ENCODE data around the gene RUVBL2.

The RUVBL2 gene

DNA sequence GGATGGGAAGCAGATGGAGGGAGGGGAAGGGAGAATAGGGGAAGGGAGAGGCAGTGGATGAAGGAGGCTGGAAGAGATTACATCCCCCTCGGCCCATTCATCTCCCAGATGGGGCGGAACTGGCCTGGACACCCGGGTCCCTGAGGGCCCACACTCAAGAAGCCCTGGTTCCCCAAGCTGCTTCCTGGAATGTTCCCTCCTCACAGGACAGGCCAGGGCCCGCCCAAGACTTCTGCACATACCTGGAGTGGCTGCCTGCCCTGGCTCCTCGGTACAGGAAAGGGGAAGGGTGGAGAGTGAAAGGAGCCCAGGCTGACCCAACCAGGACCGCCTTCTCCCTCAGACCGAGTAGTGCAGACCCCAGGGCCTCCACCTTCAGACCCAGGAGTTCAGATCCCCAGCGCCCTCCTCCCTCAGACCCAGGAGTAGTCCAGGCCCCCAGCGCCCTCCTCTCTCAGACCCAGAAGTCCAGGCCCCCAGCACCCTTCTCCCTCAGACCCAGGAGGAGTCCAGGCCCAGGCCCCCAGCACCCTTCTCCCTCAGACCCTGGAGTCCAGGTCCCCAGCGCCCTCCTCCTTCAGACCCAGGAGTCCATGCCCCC lies 70.4 kb downstream of the RUVBL2 start:
- TF ChIP-seq, protein P1, sequence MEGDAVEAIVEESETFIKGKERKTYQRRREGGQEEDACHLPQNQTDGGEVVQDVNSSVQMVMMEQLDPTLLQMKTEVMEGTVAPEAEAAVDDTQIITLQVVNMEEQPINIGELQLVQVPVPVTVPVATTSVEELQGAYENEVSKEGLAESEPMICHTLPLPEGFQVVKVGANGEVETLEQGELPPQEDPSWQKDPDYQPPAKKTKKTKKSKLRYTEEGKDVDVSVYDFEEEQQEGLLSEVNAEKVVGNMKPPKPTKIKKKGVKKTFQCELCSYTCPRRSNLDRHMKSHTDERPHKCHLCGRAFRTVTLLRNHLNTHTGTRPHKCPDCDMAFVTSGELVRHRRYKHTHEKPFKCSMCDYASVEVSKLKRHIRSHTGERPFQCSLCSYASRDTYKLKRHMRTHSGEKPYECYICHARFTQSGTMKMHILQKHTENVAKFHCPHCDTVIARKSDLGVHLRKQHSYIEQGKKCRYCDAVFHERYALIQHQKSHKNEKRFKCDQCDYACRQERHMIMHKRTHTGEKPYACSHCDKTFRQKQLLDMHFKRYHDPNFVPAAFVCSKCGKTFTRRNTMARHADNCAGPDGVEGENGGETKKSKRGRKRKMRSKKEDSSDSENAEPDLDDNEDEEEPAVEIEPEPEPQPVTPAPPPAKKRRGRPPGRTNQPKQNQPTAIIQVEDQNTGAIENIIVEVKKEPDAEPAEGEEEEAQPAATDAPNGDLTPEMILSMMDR (IDR thresholded peaks at IDR 0.05; ENCODE audit: insufficient read depth, missing control alignments), result no peak
- DNase-seq (ENCODE audit: insufficient read length, low spot score) (peak; percentile 11), FAIRE-seq (no peak)

GRCh38 chr19:49064768-49065611 lies 71.3 kb downstream of the RUVBL2 start, which contains the start of gene NTF4:
TSS of gene NTF4 (minus strand) at chr19:49064818. CDS start at chr19:49061997, 2,821 bp downstream.
- TF ChIP-seq, protein P1 (IDR thresholded peaks at IDR 0.05; ENCODE audit: insufficient read depth, missing control alignments), result no peak
- FAIRE-seq, result no peak
- peak; percentile 20 for DNase-seq (ENCODE audit: insufficient read length, low spot score)

Data from D721Med (cell line).